T-helper 1 cell treated with Interleukin-12 subunit alpha and Interleukin-12 subunit beta and Interleukin-4 antibody, amounts not matched to agents 30 ng/mL and 1 ng/mL, for 36 hours (primary cell): ENCODE measurements around the gene ANKRD65. TPM values are rescaled to one million over a fixed set of nuclear protein-coding genes. Genes with fewer than 3 reads are reported as not detected.
"Not testable (repeated sequence)": the region's sequence is repeated elsewhere in the genome, so short reads cannot be mapped to it uniquely, and the experiment has no call there.

ENCODE experiments used
- intact Hi-C: fragments of 100-400 bp; cut with micrococcal nuclease; formaldehyde crosslinking; loops from one replicate; pipeline ENCODE4 v1.15.1; 2024
- total RNA-seq: library from RNA; stranded (reverse); gene quantifications from 2 replicates; pipeline ENCODE4 v1.2.3, GENCODE V29; 2022

The ANKRD65 gene
- not detected in 2 replicates for total RNA-seq

GRCh38 chr1:1421147-1421906, at the start of gene ANKRD65:
Gene ANKRD65, minus strand, starts transcription at chr1:1421276. Its CDS starts 271 bp downstream, at chr1:1421005.
- intact Hi-C loops = no loop called here

- intact Hi-C loops = not testable (repeated sequence)
Measured at GRCh38 chr1:1468196-1468985, 47.3 kb upstream of the ANKRD65 start.

GRCh38 chr1:1463312-1463711, 42.2 kb upstream of the ANKRD65 start:
- intact Hi-C loops = no loop called here

GRCh38 chr1:1462318-1462966, 41.4 kb upstream of the ANKRD65 start:
- intact Hi-C loops = no loop called here

- intact Hi-C loops = no loop called here
Measured at GRCh38 chr1:1461721-1462317, 40.7 kb upstream of the ANKRD65 start.

- intact Hi-C loops = no loop called here
Measured at GRCh38 chr1:1460540-1461130, 39.6 kb upstream of the ANKRD65 start.

GRCh38 chr1:1459711-1460110, 38.6 kb upstream of the ANKRD65 start:
- intact Hi-C loops = not testable (repeated sequence)

GRCh38 chr1:1459156-1459555, 38.1 kb upstream of the ANKRD65 start:
- intact Hi-C loops = not testable (repeated sequence)

- intact Hi-C loops = not testable (repeated sequence)
Measured at GRCh38 chr1:1456683-1457255, 35.7 kb upstream of the ANKRD65 start.

- intact Hi-C loops = not testable (repeated sequence)
Measured at GRCh38 chr1:1455934-1456333, 34.9 kb upstream of the ANKRD65 start.

- intact Hi-C loops = no loop called here
Measured at GRCh38 chr1:1455366-1455884, 34.3 kb upstream of the ANKRD65 start.

GRCh38 chr1:1454286-1455056, 33.4 kb upstream of the ANKRD65 start:
- intact Hi-C loops = not testable (repeated sequence)

GRCh38 chr1:1452882-1453281, 31.8 kb upstream of the ANKRD65 start:
- intact Hi-C loops = no loop called here

- intact Hi-C loops = not testable (repeated sequence)
Measured at GRCh38 chr1:1452365-1452739, 31.3 kb upstream of the ANKRD65 start.

GRCh38 chr1:1451696-1452364, 30.8 kb upstream of the ANKRD65 start:
- intact Hi-C loops = no loop called here

GRCh38 chr1:1450616-1451015, 29.5 kb upstream of the ANKRD65 start:
- intact Hi-C loops = not testable (repeated sequence)

- intact Hi-C loops = no loop called here
Measured at GRCh38 chr1:1449099-1449739, 28.1 kb upstream of the ANKRD65 start, which contains the start of gene ATAD3C. Gene ATAD3C, plus strand, starts transcription at chr1:1449689. Its CDS starts 995 bp downstream, at chr1:1450684.

GRCh38 chr1:1446631-1447030, 25.6 kb upstream of the ANKRD65 start:
- intact Hi-C loops = not testable (repeated sequence)
